Stomach (tissue), 9 donors: ENCODE data around the gene CAPN5. TPM values are rescaled to one million over a fixed set of nuclear protein-coding genes. Genes with fewer than 3 reads are reported as not detected.

Source experiments
- DNase-seq, 2 donors: peaks; one replicate each; pipeline versions ENCODE4 v3.0.0 to v3.0.0-alpha.2; 2013 to 2019
- H3K27ac ChIP-seq, 5 donors: fragments of 200-600 bp in 4 of 5; sonication (generic) in 4 of 5; one replicate each; pipeline ENCODE4 v1.5.1; 2013 to 2019; ENCODE audit warnings: mild to moderate bottlenecking in 1 of 5, moderate library complexity in 1 of 5
- H3K27me3 ChIP-seq, 3 donors: fragments of 200-600 bp; sonication (generic); one replicate each; pipeline ENCODE4 v1.5.1; 2017 to 2019; ENCODE audit warnings: mixed run types in 1 of 3
- H3K36me3 ChIP-seq, 4 donors: fragments of 200-600 bp; sonication (generic); 1 replicate in 3 of 4; 2 replicates in 1 of 4; pipeline ENCODE4 v1.5.1; 2016 to 2019
- H3K4me1 ChIP-seq, 4 donors: fragments of 200-600 bp; sonication (generic); one replicate each; pipeline ENCODE4 v1.5.1; 2016 to 2019
- H3K4me3 ChIP-seq, 4 donors: fragments of 200-600 bp; sonication (generic) in 3 of 4; one replicate each; pipeline ENCODE4 v1.5.1; 2016 to 2019; ENCODE audit warnings: mild to moderate bottlenecking in 1 of 4
- H3K9me3 ChIP-seq, 4 donors: fragments of 200-600 bp; sonication (generic); one replicate each; pipeline ENCODE4 v1.5.1; 2016 to 2019
- CTCF ChIP-seq, 7 experiments: fragments of 450-650 bp in 4 of 7; fragments of 200-600 bp in 3 of 7; sonication (generic) in 3 of 7; IDR thresholded peaks; one replicate each; pipeline ENCODE4 v1.5.1; 2016 to 2019; ENCODE audit warnings: antibody characterized with exemption in 7 of 7, control low read depth in 2 of 7, mild to moderate bottlenecking in 1 of 7
- EP300 ChIP-seq: sonication (generic); formaldehyde crosslinking; IDR thresholded peaks from one replicate; pipeline ENCODE4 v1.6.1; 2017; ENCODE audit warnings: antibody characterized with exemption
- POLR2A ChIP-seq, 4 donors: fragments of 450-650 bp; IDR thresholded peaks; one replicate each; pipeline ENCODE4 v1.6.1; 2016; ENCODE audit warnings: antibody characterized with exemption in 4 of 4, control low read depth in 2 of 4, mild to moderate bottlenecking in 1 of 4, moderate library complexity in 1 of 4
- POLR2AphosphoS5 ChIP-seq, 3 donors: sonication (generic); formaldehyde crosslinking; IDR thresholded peaks; one replicate each; pipeline ENCODE4 v1.6.1; 2016; ENCODE audit warnings: antibody characterized with exemption in 3 of 3
- WGBS, 5 donors: extraction: QIAGEN DNeasy Blood & Tissue Kit in 3 of 5; methylation state at CpG; one replicate each; pipeline versions ENCODE4 v1.1.5 to v1.1.7; 2013 to 2018; 5-methylcytosine and 5-hydroxymethylcytosine counted together
- intact Hi-C: fragments of 100-400 bp; cut with DNase I; formaldehyde crosslinking; loops from one replicate; pipeline ENCODE4 v1.15.1; 2023; ENCODE audit warnings: low total_unique reads
- polyA plus RNA-seq, 3 donors: library from polyadenylated mRNA; stranded (reverse); fragments of 200-250 nt; gene quantifications; one replicate each; pipeline ENCODE4 v1.2.3, GENCODE V29; 2013
- total RNA-seq, 5 donors: library from RNA; depleted of rRNA; stranded (reverse); fragments of >200 nt; gene quantifications; one replicate each; pipeline versions ENCODE4 v1.1.0 to v1.2.3, GENCODE V29; 2014 to 2016
- donor health status: healthy with polysubstance abuse.
- donor health status: Bipolar disorder and iron deficiency.
- donor health status: healthy.

CAPN5 gene
- total and polyA plus RNA-seq, 8 donors: 10.0 to 110 (median 65.9) TPM

- Histone ChIP-seq H3K4me1 (peaks cover 7 to 25% (median 19%) of the 10 kb centered on the region in 4 donors), H3K9me3 (no peaks in the 10 kb centered on the region), H3K27me3 (peaks cover 3 to 22% (median 7%) of the 10 kb centered on the region in 3 donors), H3K4me3 (no peak overlapping the region), H3K36me3 (no peaks in the 10 kb centered on the region), H3K27ac (peak overlapping the region; percentile 44 to 76 (median 64))
- DNase-seq: peak; percentile 46 to 65
- 34 to 49% (median 44%) methylated on average over 5 to 6 of the region's 6 CpGs for WGBS, 5 donors
- intact Hi-C loops: loop anchor here (5.0 kb wide), 1 partner anchor 43 kb away; no protein-coding TSS in a partner anchor
- TF ChIP-seq POLR2AphosphoS5 (IDR thresholded peaks at IDR 0.05): no peak
- TF ChIP-seq EP300: no peak
- TF ChIP-seq POLR2A (IDR thresholded peaks at IDR 0.05): no peak
- no peak for TF ChIP-seq CTCF (IDR thresholded peaks at IDR 0.05)
Observed at GRCh38 chr11:77049026-77049425, 17.7 kb upstream of the CAPN5 start.

- H3K4me3 ChIP-seq: no peak overlapping the region
- peaks cover 0 to 15% (median 11%) of the 10 kb centered on the region in 4 donors for H3K4me1 ChIP-seq
- intact Hi-C loops: no loop called here
- DNase-seq: no peak
- H3K36me3 ChIP-seq: no peaks in the 10 kb centered on the region
- WGBS, 5 donors: 79 to 86% (median 84%) methylated on average over 3 of the region's 3 CpGs
- no peaks in the 10 kb centered on the region for H3K27me3 ChIP-seq
- no peak for TF ChIP-seq POLR2AphosphoS5 (IDR thresholded peaks at IDR 0.05)
- TF ChIP-seq EP300: no peak
- no peak for TF ChIP-seq CTCF (IDR thresholded peaks at IDR 0.05)
- TF ChIP-seq POLR2A (IDR thresholded peaks at IDR 0.05): no peak
- H3K9me3 ChIP-seq: peaks cover 4 to 12% (median 8%) of the 10 kb centered on the region in 4 donors
- no peak overlapping the region for H3K27ac ChIP-seq
Observed at GRCh38 chr11:77051511-77051910, 15.3 kb upstream of the CAPN5 start.

- Histone ChIP-seq H3K9me3 (peaks cover 9 to 22% (median 18%) of the 10 kb centered on the region in 4 donors), H3K27ac (no peak overlapping the region), H3K4me1 (peaks cover 0 to 9% (median 3%) of the 10 kb centered on the region in 4 donors), H3K27me3 (no peaks in the 10 kb centered on the region), H3K4me3 (no peak overlapping the region), H3K36me3 (no peaks in the 10 kb centered on the region)
- intact Hi-C loops: no loop called here
- WGBS, 5 donors: 77 to 89% (median 88%) methylated on average over 7 of the region's 7 CpGs
- no peak for DNase-seq
- TF ChIP-seq POLR2A (IDR thresholded peaks at IDR 0.05): no peak
- no peak for TF ChIP-seq EP300
- no peak for TF ChIP-seq POLR2AphosphoS5 (IDR thresholded peaks at IDR 0.05)
Observed at GRCh38 chr11:77052518-77052917, 14.3 kb upstream of the CAPN5 start.

GRCh38 chr11:77053217-77054015 lies 13.4 kb upstream of the CAPN5 start:
- 81 to 93% (median 87%) methylated on average over 14 of the region's 14 CpGs for WGBS, 5 donors
- Histone ChIP-seq H3K4me3 (no peak overlapping the region), H3K27ac (no peak overlapping the region), H3K27me3 (no peaks in the 10 kb centered on the region), H3K4me1 (peaks cover 0 to 8% (median 3%) of the 10 kb centered on the region in 4 donors), H3K36me3 (no peaks in the 10 kb centered on the region), H3K9me3 (peaks cover 9 to 27% (median 19%) of the 10 kb centered on the region in 4 donors)
- intact Hi-C loops: no loop called here
- no peak for DNase-seq
- TF ChIP-seq CTCF (IDR thresholded peaks at IDR 0.05): no peak
- no peak for TF ChIP-seq EP300
- no peak for TF ChIP-seq POLR2AphosphoS5 (IDR thresholded peaks at IDR 0.05)
- no peak for TF ChIP-seq POLR2A (IDR thresholded peaks at IDR 0.05)
